GM18507 (cell line): ENCODE measurements around the gene ASTN1.

Source experiments
- DNase-seq: peaks from one replicate; pipeline ENCODE4 v3.0.0; 2011; ENCODE audit warnings: low read depth; ENCODE audit not compliant: insufficient read length; ENCODE audit errors: extremely low spot score
- FAIRE-seq: peaks from 2 replicates; lab custom pipeline; 2011; peaks lifted over from hg19 to GRCh38; lab: Jason Lieb, UNC

Gene ASTN1

GRCh38 chr1:177063648-177064047, 100.9 kb downstream of the ASTN1 start:
- DNase-seq (no peak), FAIRE-seq (no peak)

DNA sequence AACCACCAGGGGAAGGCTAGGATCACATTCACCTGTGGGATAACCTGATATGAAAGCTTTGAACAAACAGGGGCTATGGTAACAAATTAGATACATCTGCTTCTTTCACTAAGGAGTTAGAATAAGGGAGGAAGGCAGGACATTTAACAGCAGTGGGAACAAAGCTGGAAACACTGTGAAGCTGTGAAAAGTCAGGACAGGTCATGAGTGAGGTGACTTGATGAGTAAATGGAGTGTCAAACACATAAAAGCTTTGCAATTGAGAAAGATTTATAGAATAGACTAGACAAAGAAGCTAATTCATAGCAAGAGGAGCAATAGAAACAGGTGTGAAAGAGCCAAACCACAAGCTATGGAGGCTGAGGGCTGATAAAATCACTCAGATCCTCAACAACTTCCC, 110.0 kb downstream of the ASTN1 start:
- no peak for FAIRE-seq

DNA sequence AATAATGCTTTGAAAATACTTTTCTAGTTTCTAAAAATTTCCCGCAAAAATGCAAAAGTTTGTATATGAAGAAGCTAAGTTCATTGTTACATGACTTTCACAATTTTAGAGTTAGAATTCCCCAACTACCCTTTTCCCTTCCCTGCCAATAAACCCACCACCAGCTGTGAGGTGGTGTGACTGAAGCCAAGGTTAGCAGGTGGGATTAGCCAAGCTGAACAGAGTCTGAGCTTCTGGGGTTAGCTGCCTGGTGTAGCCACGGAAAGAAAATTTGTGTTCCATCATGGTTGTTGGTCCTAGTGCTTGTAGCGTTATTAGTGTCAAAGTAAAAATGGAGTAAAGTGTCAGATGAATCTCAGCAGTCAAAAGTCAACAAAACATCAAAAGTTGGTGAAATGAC, 110.9 kb downstream of the ASTN1 start:
- DNase-seq = no peak
- FAIRE-seq = no peak

More for the DNA sequence above, 110.0 kb downstream of the ASTN1 start:
- DNase-seq = no peak

DNA sequence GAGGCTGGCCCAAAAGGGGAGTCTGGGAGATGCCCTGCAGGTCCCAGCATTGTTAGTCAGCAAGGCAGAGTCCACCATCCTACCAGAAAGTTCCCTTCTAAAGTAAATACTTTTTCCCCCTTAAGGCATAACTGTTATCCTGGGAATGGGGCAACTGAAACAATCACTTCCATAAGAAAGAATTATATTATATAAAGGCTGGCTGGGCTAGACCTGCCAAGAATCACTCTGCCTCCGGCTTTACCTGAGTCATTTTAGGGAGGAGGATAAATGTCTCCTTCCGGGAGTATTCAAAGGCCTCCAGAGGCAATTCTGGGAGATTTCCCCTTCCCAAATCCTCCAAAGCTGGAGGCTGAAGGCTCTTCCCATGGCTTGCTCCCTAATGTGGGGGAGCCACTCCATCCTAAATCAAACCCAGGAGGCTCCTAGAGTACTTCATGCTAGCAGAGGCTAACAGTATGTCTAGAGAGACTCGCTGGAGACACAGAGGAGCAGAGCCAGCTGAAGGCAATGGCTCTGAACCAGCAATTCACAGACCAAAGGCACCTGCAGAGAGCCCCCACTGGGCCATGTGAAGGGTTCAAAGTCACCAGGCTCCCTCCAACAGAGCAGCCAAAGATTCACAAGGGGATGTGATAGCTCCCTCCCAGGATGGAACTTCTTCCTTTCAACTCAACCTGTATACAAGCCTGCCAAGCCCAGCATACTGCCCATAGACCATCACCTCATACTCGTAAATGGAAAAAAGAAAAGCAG, 116.0 kb downstream of the ASTN1 start:
- FAIRE-seq (no peak), DNase-seq (no peak)

DNA sequence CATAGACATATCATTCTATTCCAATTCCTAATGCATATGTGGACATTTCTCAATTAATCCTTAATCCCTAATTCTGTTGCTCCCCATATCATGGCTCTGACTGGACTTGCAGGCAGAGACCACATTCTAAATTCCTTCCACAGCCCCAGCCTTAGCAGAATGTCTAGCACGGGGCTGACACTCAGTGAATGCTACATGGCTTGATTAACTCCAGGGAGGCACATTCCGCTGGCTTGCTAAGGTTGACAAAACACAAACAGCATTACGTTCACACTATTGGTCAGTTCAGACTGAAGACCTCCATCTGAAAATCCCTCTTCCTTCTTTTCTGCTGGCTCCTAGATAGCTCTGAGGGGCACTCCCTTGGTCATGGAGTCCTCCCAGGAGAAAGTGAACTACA, 119.4 kb downstream of the ASTN1 start:
- no peak for FAIRE-seq
- DNase-seq = no peak

- FAIRE-seq (no peak), DNase-seq (no peak)
Measured at GRCh38 chr1:177044390-177044789, 120.1 kb downstream of the ASTN1 start.

- DNase-seq (no peak), FAIRE-seq (no peak)
Measured at GRCh38 chr1:177043597-177043996, 120.9 kb downstream of the ASTN1 start.

DNA sequence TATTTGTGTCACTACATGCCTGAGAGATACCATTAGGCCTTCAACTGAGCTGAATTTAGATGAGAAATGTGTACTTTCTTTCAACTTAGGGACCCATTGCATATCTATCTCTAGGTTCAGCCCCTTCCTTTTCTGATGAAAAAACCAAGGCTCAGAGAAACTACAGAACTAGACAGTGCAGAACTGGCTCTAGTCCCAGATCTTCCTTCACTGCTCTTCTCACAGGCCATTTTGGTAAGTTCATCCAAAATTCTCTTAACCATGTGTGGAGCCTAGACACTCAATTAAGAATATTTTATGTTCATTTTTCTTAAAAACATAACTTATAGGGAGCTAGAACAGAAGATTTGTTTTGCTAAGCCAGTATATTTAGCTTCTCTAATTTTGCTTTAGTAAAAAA, 128.9 kb downstream of the ASTN1 start:
- no peak for DNase-seq
- no peak for FAIRE-seq

GRCh38 chr1:177033628-177034027, 130.9 kb downstream of the ASTN1 start:
- FAIRE-seq (no peak), DNase-seq (no peak)

DNA sequence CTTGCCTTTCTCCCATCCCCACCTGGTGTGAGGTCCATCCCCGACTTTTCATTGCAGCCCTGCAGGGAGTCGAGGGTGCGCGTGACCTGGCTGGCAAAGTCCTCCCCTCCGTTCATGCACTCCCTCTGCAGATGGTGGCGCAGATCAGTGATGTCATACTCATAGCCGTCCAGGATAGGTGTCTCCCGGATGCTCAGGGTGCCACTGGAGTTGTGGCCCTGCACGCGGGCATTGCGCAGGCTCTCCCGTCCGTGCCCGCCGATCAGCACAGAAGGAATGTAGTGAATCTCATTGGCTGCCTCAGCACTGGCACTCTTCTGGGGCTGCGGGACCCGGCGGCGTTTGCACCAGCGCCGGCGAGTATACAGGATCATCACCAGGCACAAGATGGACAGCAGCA, 132.1 kb downstream of the ASTN1 start:
- DNase-seq (no peak), FAIRE-seq (no peak)

- FAIRE-seq (no peak), DNase-seq (no peak)
Measured at GRCh38 chr1:177024623-177025022, 139.9 kb downstream of the ASTN1 start.

DNA sequence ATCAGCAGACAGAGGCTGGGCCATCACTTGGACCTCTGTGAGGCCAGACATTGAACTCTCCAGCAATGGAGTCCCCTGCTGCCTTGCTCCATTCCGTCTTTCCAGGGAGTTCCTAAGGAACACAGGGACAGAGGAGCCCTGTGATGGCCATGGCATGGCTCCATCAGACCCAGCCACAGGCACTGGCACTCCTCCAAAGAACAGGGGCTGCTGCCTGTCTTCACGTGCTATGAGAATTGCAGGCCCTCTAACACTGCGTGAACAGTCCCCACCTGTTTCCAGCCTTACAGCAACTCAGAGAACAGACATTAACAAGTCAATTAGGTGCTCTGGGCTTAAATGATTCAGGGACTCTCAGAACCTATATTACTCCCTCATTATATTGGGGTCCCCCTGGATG, 140.8 kb downstream of the ASTN1 start:
- FAIRE-seq (no peak), DNase-seq (no peak)

- DNase-seq (no peak), FAIRE-seq (no peak)
Measured at GRCh38 chr1:177023249-177023648, 141.3 kb downstream of the ASTN1 start.

DNA sequence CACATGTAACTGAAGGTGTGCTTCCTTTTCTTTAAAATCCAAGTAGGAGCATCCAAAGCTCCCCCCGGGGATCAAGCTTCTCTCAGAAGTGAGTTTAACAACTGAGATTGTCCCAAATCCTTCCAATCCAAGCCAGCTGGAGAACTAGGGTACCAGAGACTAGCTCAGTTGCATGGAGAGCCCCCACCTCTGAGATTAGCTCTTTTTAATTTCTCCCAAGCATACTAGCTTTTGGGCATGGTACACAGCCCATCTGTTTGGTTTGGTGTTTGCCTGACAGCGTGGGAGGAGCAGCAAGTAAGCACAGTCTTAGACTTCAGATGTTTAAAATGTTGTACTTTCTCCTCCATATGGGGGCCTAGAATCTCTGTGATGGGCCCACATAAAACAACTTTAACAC, 142.8 kb downstream of the ASTN1 start:
- DNase-seq = no peak
- FAIRE-seq = no peak

DNA sequence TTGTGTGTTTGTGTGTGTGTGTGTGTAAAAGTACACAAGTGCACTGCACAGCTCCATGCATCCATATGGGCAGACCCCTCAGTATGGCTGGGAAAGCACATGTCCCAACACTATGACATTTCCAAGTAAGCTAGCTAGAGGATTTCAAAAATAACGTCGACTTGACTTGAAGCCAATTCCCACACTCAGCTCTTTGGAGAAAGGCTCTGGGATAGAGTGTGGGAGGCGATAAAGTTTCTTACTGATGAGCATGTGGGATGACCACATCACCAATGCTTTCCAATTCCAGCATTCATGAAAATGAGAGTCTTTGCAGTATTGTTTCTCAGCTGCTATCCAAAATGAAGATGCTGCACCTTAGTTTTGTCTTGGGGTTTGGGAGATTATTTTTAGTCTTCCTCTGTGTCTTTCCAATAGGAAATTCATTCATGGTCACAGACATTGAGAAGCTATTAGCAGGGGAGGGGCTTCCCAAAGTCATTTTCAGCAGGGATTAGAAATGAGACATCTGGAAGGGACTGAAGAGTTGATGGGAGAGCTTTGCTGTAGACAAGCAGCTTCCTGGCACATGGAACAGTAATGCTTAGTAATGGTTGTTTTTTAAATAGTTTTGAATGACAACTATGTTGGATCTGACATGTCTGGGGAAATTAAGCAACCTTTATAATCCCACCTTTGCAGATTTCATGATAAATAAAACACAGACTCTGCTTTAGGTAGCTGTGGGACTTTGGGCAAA, 143.5 kb downstream of the ASTN1 start:
- no peak for DNase-seq
- no peak for FAIRE-seq

GRCh38 chr1:177017287-177017852, 147.1 kb downstream of the ASTN1 start:
- DNase-seq (no peak), FAIRE-seq (no peak)

DNA sequence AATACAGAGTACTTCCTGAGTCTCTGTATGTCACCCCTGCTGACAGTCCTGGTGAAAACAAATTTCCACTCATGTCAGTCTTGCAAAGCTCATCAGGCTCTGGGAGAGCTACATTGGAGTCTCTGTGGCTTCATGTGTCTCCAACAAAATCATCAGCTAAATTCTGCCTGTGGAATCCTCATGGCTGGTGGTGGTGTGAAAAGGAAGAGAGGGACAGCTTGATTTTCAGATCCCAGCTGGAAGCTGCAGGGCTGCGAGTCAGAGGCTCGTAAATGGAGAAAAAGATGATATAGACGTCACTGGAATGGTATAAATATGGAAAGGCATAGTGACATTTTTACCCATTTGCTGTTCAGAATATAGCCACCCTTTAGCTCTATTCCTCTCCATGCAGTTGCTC, 150.2 kb downstream of the ASTN1 start:
- FAIRE-seq (no peak), DNase-seq (no peak)

- no peak for FAIRE-seq
- DNase-seq = no peak
Measured at GRCh38 chr1:177012342-177012925, 152.1 kb downstream of the ASTN1 start.

GRCh38 chr1:177011508-177011907, 153.0 kb downstream of the ASTN1 start:
- DNase-seq (no peak), FAIRE-seq (no peak)

GRCh38 chr1:177010211-177010825, 154.2 kb downstream of the ASTN1 start:
- DNase-seq (no peak), FAIRE-seq (no peak)
